CD4-positive, alpha-beta T cell treated with Interleukin-17A for 4 hours (primary cell): ENCODE data around the gene KLHL25.

ENCODE experiments used
- DNase-seq: peaks from one replicate; pipeline ENCODE4 v3.0.0-alpha.2; 2020; ENCODE audit warnings: mixed read lengths

KLHL25 gene

DNA sequence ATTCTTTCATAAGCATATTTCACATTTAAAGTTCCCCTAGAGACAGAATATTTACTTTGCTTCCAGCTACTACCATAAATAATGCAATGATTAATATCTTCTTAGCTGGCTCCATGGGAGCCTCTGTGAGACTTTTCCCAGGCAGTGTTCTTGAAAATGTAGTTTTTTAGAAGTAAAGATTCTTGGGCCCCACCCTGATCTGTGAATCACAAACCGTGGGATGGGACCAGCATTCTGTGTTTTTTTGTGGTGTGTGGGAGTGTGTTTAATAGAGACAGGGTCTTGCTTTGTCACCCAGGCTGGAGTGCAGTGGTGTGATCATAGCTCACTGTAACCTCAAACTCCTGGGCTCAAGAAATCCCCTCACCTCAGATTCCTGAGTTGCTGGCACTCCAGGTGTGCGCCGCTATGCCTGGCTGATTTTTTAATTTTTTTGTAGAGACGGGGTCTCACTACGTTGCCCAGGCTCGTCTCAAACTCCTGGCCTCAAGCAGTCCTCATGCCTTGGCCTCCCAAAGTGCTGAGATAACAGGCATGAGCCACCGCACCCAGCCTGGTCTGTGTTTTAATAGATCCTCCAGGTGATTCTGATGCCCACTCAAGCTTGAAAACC lies 83.0 kb downstream of the KLHL25 start:
- DNase-seq = no peak

DNA sequence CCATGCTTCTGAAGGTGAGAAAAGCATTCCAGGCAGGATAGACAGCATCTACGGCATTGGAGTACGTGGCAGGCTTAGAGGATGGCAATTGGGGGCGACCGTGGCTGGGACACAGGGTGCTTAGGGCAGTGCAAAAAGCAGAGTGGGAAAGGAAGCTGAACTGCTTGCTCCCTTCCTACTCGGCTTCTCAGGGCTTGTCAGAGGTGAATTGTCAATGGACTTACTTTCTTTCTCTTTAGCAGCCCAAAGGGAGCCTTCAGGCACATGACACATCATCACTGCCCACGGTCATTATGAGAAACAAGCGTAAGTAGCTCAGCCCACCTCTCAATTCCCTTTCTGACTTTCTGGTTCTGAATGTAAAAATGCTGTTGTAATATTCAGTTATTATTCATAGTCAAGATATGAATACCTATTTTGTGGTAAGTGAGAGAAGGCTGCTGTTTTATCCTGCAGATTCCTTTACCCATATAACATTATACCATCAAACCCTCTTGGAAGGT lies 84.3 kb downstream of the KLHL25 start:
- DNase-seq = no peak
